HG03520 (cell line): ENCODE data around the gene FN1.

Experiments
- ATAC-seq: cut with Tn5 transposase; IDR thresholded peaks from one replicate; pipeline ENCODE4 v1.9.1; 2021; ENCODE audit warnings: mild to moderate bottlenecking, moderate library complexity; ENCODE audit not compliant: unreplicated experiment

FN1 gene

GRCh38 chr2:215435870-215436704 is at the start of gene FN1:
FN1 (minus strand) TSS chr2:215436068; CDS start chr2:215435802, 266 bp downstream.
- peak; percentile 59 for ATAC-seq

- no peak for ATAC-seq
Measured at GRCh38 chr2:215485032-215485431, 49.2 kb upstream of the FN1 start.

- no peak for ATAC-seq
Measured at GRCh38 chr2:215484570-215484969, 48.7 kb upstream of the FN1 start.

GRCh38 chr2:215483431-215483830 is 47.6 kb upstream of the FN1 start:
- ATAC-seq, result no peak

- no peak for ATAC-seq
Measured at GRCh38 chr2:215479536-215480240, 43.8 kb upstream of the FN1 start.

GRCh38 chr2:215479121-215479520 is 43.3 kb upstream of the FN1 start:
- ATAC-seq, result no peak

- no peak for ATAC-seq
Measured at GRCh38 chr2:215476424-215476823, 40.6 kb upstream of the FN1 start.

- no peak for ATAC-seq
Measured at GRCh38 chr2:215466097-215466909, 30.4 kb upstream of the FN1 start.

GRCh38 chr2:215465256-215465655 is 29.4 kb upstream of the FN1 start:
- ATAC-seq, result no peak

GRCh38 chr2:215461836-215462532 is 26.1 kb upstream of the FN1 start:
- no peak for ATAC-seq

GRCh38 chr2:215460682-215461382 is 25.0 kb upstream of the FN1 start:
- no peak for ATAC-seq

GRCh38 chr2:215455958-215456357 is 20.1 kb upstream of the FN1 start:
- ATAC-seq, result no peak

GRCh38 chr2:215454519-215455246 is 18.8 kb upstream of the FN1 start:
- peak; percentile 61 for ATAC-seq

- no peak for ATAC-seq
Measured at GRCh38 chr2:215452725-215453124, 16.9 kb upstream of the FN1 start.

GRCh38 chr2:215451012-215451756 is 15.3 kb upstream of the FN1 start:
- ATAC-seq, result no peak

- no peak for ATAC-seq
Measured at GRCh38 chr2:215450188-215451011, 14.5 kb upstream of the FN1 start.

GRCh38 chr2:215447673-215448081 is 11.8 kb upstream of the FN1 start:
- no peak for ATAC-seq

GRCh38 chr2:215447056-215447455 is 11.2 kb upstream of the FN1 start:
- ATAC-seq, result no peak
